Smooth muscle cell (in vitro differentiated cells): Measurements from ENCODE around the gene GPR156. TPM values are rescaled to one million over a fixed set of nuclear protein-coding genes. Genes with fewer than 3 reads are reported as not detected.
"Not testable (repeated sequence)": the region's sequence is repeated elsewhere in the genome, so short reads cannot be mapped to it uniquely, and the experiment has no call there.

Experiments
- DNase-seq: peaks from one replicate; lab custom pipeline; 2025; ENCODE audit not compliant: unreplicated experiment; lab: John Stamatoyannopoulos, UW
- H2AFZ ChIP-seq: fragments of 200-600 bp; sonication (generic); 2 replicates; pipeline ENCODE4 v1.6.0; 2016; ENCODE audit warnings: antibody characterized with exemption, low read depth, mild to moderate bottlenecking
- H3F3A ChIP-seq: fragments of 200-600 bp; sonication (generic); 2 replicates; pipeline ENCODE4 v1.6.0; 2017; ENCODE audit warnings: antibody characterized with exemption, low read depth
- H3K27ac ChIP-seq: fragments of 200-600 bp; sonication (generic); 2 replicates; pipeline ENCODE4 v1.5.1; 2016; ENCODE audit warnings: low read depth, mild to moderate bottlenecking
- H3K27me3 ChIP-seq: fragments of 200-600 bp; sonication (generic); 2 replicates; pipeline ENCODE4 v1.6.1; 2016; ENCODE audit warnings: low read depth, mild to moderate bottlenecking
- H3K36me3 ChIP-seq: fragments of 200-600 bp; sonication (generic); 2 replicates; pipeline ENCODE4 v1.5.1; 2016; ENCODE audit warnings: low read depth
- H3K4me1 ChIP-seq: fragments of 200-600 bp; sonication (generic); 2 replicates; pipeline ENCODE4 v1.5.1; 2016; ENCODE audit warnings: low read depth
- H3K4me2 ChIP-seq: fragments of 200-600 bp; sonication (generic); 2 replicates; pipeline ENCODE4 v1.6.0; 2016; ENCODE audit warnings: mild to moderate bottlenecking
- H3K4me3 ChIP-seq: fragments of 200-600 bp; sonication (generic); 2 replicates; pipeline ENCODE4 v1.5.1; 2016; ENCODE audit warnings: mild to moderate bottlenecking
- H3K79me2 ChIP-seq: fragments of 200-600 bp; sonication (generic); 2 replicates; pipeline ENCODE4 v1.6.0; 2016; ENCODE audit warnings: low read depth, mild to moderate bottlenecking
- H3K9ac ChIP-seq: fragments of 200-600 bp; sonication (generic); 2 replicates; pipeline ENCODE4 v1.6.0; 2016; ENCODE audit warnings: low read depth
- H3K9me3 ChIP-seq: fragments of 200-600 bp; sonication (generic); replicated peaks from 2 replicates; pipeline ENCODE4 v1.5.1; 2016; ENCODE audit warnings: low read depth
- H4K20me1 ChIP-seq: fragments of 200-600 bp; sonication (generic); 2 replicates; pipeline ENCODE4 v1.6.0; 2016; ENCODE audit warnings: low read depth
- WGBS: methylation state at CpG from one replicate; pipeline ENCODE4 v1.1.7; 2016; ENCODE audit warnings: low lambda C conversion rate; 5-methylcytosine and 5-hydroxymethylcytosine counted together
- polyA plus RNA-seq: library from polyadenylated mRNA; unstranded; fragments of >200 nt; fragmentation: Nextera tagmentation; extraction: Ambion mirVana; gene quantifications from 2 replicates; pipeline ENCODE4 v1.2.1, GENCODE V29; 2016
- total RNA-seq: library from RNA; depleted of rRNA; stranded (reverse); fragments of >200 nt; gene quantifications from 2 replicates; pipeline ENCODE4 v1.2.3, GENCODE V29; 2014
- TF ChIP-seq, protein P1 (sequence below): fragments of 200-600 bp; sonication (generic); IDR thresholded peaks from 2 replicates; pipeline ENCODE4 v1.5.1; 2017; ENCODE audit warnings: borderline replicate concordance, mild to moderate bottlenecking, antibody characterized with exemption; ENCODE audit not compliant: insufficient read depth, poor library complexity, severe bottlenecking

The GPR156 gene
- total and polyA plus RNA-seq, 2 experiments from 2014 or later, result 1.2 to 2.9 TPM

- Histone ChIP-seq H3K4me1 (peaks cover 3% of the 10 kb centered on the region), H3K9ac (no peak overlapping the region), H3F3A (no peaks in the 10 kb centered on the region), H3K36me3 (no peaks in the 10 kb centered on the region), H3K79me2 (no peaks in the 10 kb centered on the region), H3K27me3 (no peaks in the 10 kb centered on the region), H3K4me2 (no peak overlapping the region), H3K9me3 (no peaks in the 10 kb centered on the region), H4K20me1 (no peaks in the 10 kb centered on the region), H2AFZ (no peak overlapping the region), H3K4me3 (no peak overlapping the region), H3K27ac (no peak overlapping the region)
- WGBS, result 88% methylated on average over 2 of the region's 2 CpGs
- TF ChIP-seq, protein P1, sequence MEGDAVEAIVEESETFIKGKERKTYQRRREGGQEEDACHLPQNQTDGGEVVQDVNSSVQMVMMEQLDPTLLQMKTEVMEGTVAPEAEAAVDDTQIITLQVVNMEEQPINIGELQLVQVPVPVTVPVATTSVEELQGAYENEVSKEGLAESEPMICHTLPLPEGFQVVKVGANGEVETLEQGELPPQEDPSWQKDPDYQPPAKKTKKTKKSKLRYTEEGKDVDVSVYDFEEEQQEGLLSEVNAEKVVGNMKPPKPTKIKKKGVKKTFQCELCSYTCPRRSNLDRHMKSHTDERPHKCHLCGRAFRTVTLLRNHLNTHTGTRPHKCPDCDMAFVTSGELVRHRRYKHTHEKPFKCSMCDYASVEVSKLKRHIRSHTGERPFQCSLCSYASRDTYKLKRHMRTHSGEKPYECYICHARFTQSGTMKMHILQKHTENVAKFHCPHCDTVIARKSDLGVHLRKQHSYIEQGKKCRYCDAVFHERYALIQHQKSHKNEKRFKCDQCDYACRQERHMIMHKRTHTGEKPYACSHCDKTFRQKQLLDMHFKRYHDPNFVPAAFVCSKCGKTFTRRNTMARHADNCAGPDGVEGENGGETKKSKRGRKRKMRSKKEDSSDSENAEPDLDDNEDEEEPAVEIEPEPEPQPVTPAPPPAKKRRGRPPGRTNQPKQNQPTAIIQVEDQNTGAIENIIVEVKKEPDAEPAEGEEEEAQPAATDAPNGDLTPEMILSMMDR, result no peak
- no peak for DNase-seq
These were observed 45.4 kb downstream of the GPR156 start for GRCh38 chr3:120239644-120240043.

DNA sequence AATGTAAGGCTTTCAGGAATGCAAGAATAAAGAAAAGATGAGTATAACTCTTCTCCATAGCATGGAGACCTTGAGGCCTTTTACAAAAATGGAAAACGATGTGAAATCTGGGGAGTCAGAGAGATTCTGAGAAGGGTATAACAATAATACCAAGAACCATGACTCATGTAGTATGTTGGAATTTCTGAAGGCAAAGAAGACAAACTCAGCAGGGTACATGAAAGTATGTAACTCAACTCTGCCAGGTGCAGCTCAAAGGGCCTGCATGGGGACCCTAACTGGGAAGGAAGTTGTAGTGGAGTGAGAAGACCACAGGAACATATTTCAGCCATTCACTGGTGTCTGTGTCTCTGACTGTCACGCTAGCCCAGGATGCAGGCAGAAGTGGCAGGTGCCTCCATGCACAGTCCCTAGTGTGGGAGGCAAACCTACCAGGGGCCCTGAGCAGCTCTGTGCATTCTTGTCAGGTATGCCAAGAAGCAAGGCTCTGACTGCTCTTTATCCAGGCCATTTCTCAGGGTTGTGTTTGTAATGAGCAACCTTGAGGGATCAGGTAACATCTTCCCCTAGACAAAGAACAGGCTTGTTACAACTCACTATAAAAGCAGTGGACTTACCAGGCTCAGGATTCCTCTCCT lies 57.2 kb downstream of the GPR156 start:
- no peaks in the 10 kb centered on the region for H3K36me3 ChIP-seq
- TF ChIP-seq, protein P1, result no peak
- H3K4me1 ChIP-seq, result peaks cover 5% of the 10 kb centered on the region
- H3K4me3 ChIP-seq, result no peak overlapping the region
- WGBS, result 87% methylated on average over 2 of the region's 2 CpGs
- H3K4me2 ChIP-seq, result no peak overlapping the region
- H3K9ac ChIP-seq, result no peak overlapping the region
- H3K27ac ChIP-seq, result no peak overlapping the region
- DNase-seq, result no peak
- no peaks in the 10 kb centered on the region for H4K20me1 ChIP-seq
- H3K79me2 ChIP-seq, result no peaks in the 10 kb centered on the region
- H3K9me3 ChIP-seq, result no peaks in the 10 kb centered on the region
- no peaks in the 10 kb centered on the region for H3F3A ChIP-seq
- no peak overlapping the region for H2AFZ ChIP-seq
- no peaks in the 10 kb centered on the region for H3K27me3 ChIP-seq

- no peaks in the 10 kb centered on the region for H3K9me3 ChIP-seq
- H3K27ac ChIP-seq, result no peak overlapping the region
- TF ChIP-seq, protein P1, result no peak
- no peaks in the 10 kb centered on the region for H3F3A ChIP-seq
- no peaks in the 10 kb centered on the region for H3K79me2 ChIP-seq
- H3K36me3 ChIP-seq, result no peaks in the 10 kb centered on the region
- no peak overlapping the region for H3K4me3 ChIP-seq
- no peak overlapping the region for H2AFZ ChIP-seq
- no peaks in the 10 kb centered on the region for H3K27me3 ChIP-seq
- H3K4me1 ChIP-seq, result peaks cover 5% of the 10 kb centered on the region
- DNase-seq, result no peak
- H3K4me2 ChIP-seq, result no peak overlapping the region
- 80% methylated on average over 2 of the region's 2 CpGs for WGBS
- H4K20me1 ChIP-seq, result no peaks in the 10 kb centered on the region
- no peak overlapping the region for H3K9ac ChIP-seq
These were observed 60.8 kb downstream of the GPR156 start for GRCh38 chr3:120224237-120224636.

DNA sequence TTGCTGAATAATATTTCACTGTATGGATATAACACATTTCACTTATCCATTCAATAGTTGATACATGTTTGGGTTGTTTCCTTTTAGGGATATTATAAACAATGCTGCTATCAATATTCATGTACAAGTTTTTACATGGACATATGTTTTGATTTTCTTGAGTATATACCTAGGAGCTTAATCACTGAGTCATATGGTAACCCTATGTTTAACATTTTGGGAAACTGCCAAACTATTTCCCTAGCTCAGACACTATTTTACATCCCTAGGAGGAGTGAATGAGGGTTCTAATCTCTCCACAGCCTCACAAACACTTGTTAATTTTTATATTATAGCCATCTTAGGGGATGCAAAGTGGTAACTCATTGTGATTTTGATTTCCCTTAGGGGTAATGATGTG lies 66.0 kb downstream of the GPR156 start:
- Histone ChIP-seq H3K9me3 (no peaks in the 10 kb centered on the region), H3K79me2 (no peaks in the 10 kb centered on the region), H3K4me1 (no peaks in the 10 kb centered on the region), H2AFZ (no peak overlapping the region), H3K27ac (no peak overlapping the region), H3K36me3 (no peaks in the 10 kb centered on the region), H4K20me1 (no peaks in the 10 kb centered on the region), H3F3A (no peaks in the 10 kb centered on the region), H3K9ac (no peak overlapping the region), H3K27me3 (no peaks in the 10 kb centered on the region), H3K4me3 (no peak overlapping the region), H3K4me2 (no peak overlapping the region)
- no peak for DNase-seq
- TF ChIP-seq, protein P1, result no peak

- H2AFZ ChIP-seq, H3K79me2 ChIP-seq, H3K27ac ChIP-seq, DNase-seq, H3K9ac ChIP-seq, H4K20me1 ChIP-seq, H3K27me3 ChIP-seq, H3K4me2 ChIP-seq, H3F3A ChIP-seq, H3K4me1 ChIP-seq, H3K4me3 ChIP-seq, H3K9me3 ChIP-seq, H3K36me3 ChIP-seq: not testable (repeated sequence)
- 100% methylated on average over 1 of the region's 1 CpG for WGBS
These were observed 68.4 kb downstream of the GPR156 start for GRCh38 chr3:120216633-120217032.
